IPS-20b (cell line): ENCODE measurements around the gene PCGF6.
"Not testable (repeated sequence)": the region's sequence is repeated elsewhere in the genome, so short reads cannot be mapped to it uniquely, and the experiment has no call there.

ENCODE experiments used
- H3K27ac ChIP-seq: one replicate; pipeline ENCODE4 v1.5.1; 2013; ENCODE audit warnings: low read length
- H3K27me3 ChIP-seq: 2 replicates; pipeline ENCODE4 v1.6.1; 2013; ENCODE audit warnings: mild to moderate bottlenecking, low read length, inconsistent platforms; ENCODE audit not compliant: insufficient read depth
- H3K36me3 ChIP-seq: 2 replicates; pipeline ENCODE4 v1.6.1; 2013; ENCODE audit warnings: low read depth, mild to moderate bottlenecking, inconsistent platforms, low read length, moderate library complexity; ENCODE audit not compliant: insufficient read depth
- H3K4me1 ChIP-seq: 2 replicates; pipeline ENCODE4 v1.6.1; 2013; ENCODE audit warnings: mild to moderate bottlenecking, control low read depth, inconsistent platforms, low read length, moderate library complexity; ENCODE audit not compliant: insufficient read depth
- H3K4me3 ChIP-seq: 2 replicates; pipeline ENCODE4 v1.5.1; 2013; ENCODE audit warnings: mild to moderate bottlenecking, low read length, inconsistent platforms
- H3K9ac ChIP-seq: 2 replicates; pipeline ENCODE4 v1.6.1; 2013; ENCODE audit warnings: low read depth, mild to moderate bottlenecking, inconsistent platforms, low read length, moderate library complexity
- H3K9me3 ChIP-seq: 2 replicates; pipeline ENCODE4 v1.6.1; 2013; ENCODE audit warnings: mild to moderate bottlenecking, low read depth, low read length, inconsistent platforms; ENCODE audit not compliant: insufficient read depth

Gene PCGF6

DNA sequence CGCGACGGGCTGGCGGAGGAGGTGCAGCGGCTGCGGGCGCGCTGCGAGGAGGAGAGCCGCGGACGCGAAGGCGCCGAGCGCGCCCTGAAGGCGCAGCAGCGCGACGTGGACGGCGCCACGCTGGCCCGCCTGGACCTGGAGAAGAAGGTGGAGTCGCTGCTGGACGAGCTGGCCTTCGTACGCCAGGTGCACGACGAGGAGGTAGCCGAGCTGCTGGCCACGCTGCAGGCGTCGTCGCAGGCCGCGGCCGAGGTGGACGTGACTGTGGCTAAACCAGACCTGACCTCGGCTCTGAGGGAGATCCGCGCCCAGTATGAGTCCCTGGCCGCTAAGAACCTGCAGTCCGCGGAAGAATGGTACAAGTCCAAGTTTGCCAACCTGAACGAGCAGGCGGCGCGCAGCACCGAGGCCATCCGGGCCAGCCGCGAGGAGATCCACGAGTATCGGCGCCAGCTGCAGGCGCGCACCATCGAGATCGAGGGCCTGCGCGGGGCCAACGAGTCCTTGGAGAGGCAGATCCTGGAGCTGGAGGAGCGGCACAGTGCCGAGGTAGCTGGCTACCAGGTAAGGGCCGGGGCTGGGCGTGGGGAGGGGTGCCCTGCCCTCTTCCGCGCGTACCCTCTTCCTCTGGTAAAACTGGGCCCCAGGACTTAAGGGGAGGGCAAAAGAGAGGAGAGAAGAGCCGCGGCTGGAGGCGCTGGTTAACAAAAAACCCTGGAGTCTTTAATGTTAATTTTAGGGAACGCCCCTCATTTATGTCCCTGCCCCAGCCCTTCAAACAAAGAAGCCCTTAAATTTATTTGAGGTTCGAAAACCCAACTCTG, 73.0 kb downstream of the PCGF6 start:
- Histone ChIP-seq H3K9me3 (no peaks in the 10 kb centered on the region), H3K9ac (no peak overlapping the region), H3K4me1 (peaks cover 8% of the 10 kb centered on the region), H3K4me3 (peak overlapping the region; percentile 79), H3K27me3 (peaks cover 69% of the 10 kb centered on the region), H3K36me3 (no peaks in the 10 kb centered on the region), H3K27ac (no peak overlapping the region)

DNA sequence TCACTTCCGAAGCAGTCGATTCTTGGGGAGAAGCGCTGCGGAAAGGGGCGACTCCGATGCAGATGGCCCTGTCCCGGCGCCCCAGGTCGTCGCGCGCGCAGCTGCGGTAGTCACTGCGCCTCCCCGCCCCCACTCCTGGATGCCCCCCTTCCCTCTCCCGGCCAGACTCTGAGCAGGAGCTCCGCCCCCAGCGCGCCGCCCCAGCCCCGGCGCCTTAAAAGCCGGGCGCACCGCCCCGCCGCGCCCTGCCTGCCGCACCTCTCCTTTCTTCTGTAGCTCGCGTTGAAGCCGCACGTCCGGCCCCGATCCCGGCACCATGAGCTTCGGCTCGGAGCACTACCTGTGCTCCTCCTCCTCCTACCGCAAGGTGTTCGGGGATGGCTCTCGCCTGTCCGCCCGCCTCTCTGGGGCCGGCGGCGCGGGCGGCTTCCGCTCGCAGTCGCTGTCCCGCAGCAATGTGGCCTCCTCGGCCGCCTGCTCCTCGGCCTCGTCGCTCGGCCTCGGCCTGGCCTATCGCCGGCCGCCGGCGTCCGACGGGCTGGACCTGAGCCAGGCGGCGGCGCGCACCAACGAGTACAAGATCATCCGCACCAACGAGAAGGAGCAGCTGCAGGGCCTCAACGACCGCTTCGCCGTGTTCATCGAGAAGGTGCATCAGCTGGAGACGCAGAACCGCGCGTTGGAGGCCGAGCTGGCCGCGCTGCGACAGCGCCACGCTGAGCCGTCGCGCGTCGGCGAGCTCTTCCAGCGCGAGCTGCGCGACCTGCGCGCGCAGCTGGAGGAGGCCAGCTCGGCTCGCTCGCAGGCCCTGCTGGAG, 73.8 kb downstream of the PCGF6 start, which contains the start of gene INA:
INA (plus strand) TSS at position 243 of the 817 bp plus-strand sequence; CDS start at position 317, 74 bp downstream.
- H3K4me3 ChIP-seq = peak within 1 kb of the TSS; percentile 79
- peaks cover 3% of the 10 kb centered on the region for H3K4me1 ChIP-seq

DNA sequence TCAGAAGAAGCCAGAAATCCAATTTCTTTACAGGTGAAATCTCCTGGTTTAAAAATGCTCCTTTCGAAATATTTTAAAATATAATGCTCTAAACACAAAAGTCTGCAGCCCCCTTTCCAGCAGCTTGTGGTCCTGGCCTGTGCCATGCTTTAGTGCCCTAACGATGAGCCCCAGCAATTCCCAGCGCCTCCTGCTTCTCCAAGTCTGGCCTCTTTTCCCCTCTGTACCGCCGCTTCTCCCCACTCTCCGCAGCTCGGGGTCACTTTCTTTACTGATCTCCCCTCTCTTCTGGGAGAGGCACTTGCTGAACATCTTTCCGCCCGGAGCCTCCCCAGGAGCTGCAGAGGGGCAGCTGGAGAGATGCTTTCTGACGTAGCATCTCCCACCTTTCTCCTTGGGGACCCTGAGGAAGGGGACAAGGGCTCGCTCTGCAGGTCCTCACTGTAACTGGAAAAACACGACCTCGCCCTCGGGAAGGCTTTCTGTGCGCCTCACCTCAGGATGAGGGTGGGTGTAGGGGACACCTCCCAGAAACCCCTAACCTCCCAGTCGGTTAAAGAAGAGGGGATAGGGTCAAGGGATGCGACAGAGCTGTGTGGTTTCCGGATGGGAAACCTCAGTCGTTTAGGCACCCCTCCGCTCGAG, 74.6 kb downstream of the PCGF6 start:
- no peaks in the 10 kb centered on the region for H3K36me3 ChIP-seq
- H3K27me3 ChIP-seq = peaks cover 66% of the 10 kb centered on the region

More for the DNA sequence above, 73.8 kb downstream of the PCGF6 start, which contains the start of gene INA:
- Histone ChIP-seq H3K9me3 (no peaks in the 10 kb centered on the region), H3K9ac (peak within 1 kb of the TSS; percentile 51; the same call in 1 of the 2 replicates), H3K36me3 (no peaks in the 10 kb centered on the region), H3K27ac (no peak within 1 kb of the TSS), H3K27me3 (peaks cover 69% of the 10 kb centered on the region)

DNA sequence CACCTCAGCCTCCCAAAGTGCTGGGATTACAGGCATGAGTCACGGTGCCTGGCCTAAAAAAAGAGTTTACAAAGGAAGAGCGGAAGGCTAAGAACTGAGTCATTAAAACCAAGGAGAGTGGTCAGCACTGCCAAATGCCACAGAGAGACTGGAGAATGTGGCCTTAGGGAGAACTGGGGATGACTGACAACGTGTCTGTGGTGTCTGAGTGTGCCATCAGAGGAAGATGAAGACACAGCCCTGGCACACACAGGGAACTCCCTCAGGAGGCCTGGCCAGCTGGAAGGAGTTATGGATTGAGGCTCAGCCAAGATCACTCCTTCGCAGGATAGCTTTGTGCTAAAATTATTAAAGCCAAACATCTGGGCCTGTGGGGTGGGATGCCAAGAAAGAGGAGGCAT, 77.9 kb downstream of the PCGF6 start:
- H3K9me3 ChIP-seq = no peaks in the 10 kb centered on the region
- no peaks in the 10 kb centered on the region for H3K4me1 ChIP-seq
- H3K4me3 ChIP-seq = no peak overlapping the region
- H3K27me3 ChIP-seq = peaks cover 33% of the 10 kb centered on the region
- no peak overlapping the region for H3K9ac ChIP-seq
- H3K36me3 ChIP-seq = no peaks in the 10 kb centered on the region
- no peak overlapping the region for H3K27ac ChIP-seq

More for the DNA sequence above, 74.6 kb downstream of the PCGF6 start:
- Histone ChIP-seq H3K9me3 (no peaks in the 10 kb centered on the region), H3K27ac (no peak overlapping the region), H3K9ac (peak overlapping the region; percentile 51; the same call in 1 of the 2 replicates), H3K4me1 (no peaks in the 10 kb centered on the region; the same call in 1 of the 2 replicates), H3K4me3 (peak overlapping the region; percentile 79)

DNA sequence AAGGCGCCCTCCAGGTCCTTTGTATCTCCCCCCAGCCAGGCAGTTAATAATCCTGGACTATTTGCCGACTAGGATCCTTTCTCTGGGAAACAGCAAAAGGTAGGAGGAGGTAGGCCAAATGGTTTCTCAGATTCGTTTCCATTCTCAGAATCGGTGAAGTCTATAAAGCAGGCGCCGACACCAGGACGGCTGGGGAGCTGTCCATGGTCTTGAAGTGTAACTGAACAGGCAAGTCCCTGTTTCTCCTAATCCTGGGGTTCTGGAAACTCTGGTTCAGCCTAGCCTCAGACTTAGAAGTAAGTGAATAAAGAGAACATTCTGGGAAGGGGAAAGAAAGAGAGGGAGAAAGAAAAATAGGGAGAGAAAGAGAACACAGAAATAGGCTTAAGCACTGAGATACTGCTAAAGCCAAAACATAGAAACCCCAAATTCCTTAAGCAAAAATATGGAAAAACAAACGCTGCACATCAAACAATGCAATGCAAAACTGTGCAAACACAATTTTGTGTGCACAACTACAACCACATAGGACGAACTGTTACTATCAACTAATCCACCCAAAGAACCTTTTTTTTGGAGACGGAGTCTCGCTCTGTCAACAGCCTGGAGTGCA, 85.1 kb downstream of the PCGF6 start:
- H3K27ac ChIP-seq = no peak overlapping the region
- no peak overlapping the region for H3K4me3 ChIP-seq
- no peaks in the 10 kb centered on the region for H3K36me3 ChIP-seq
- no peaks in the 10 kb centered on the region for H3K4me1 ChIP-seq
- no peaks in the 10 kb centered on the region for H3K9me3 ChIP-seq
- no peak overlapping the region for H3K9ac ChIP-seq
- peaks cover 6% of the 10 kb centered on the region; the same call in 1 of the 2 replicates for H3K27me3 ChIP-seq

DNA sequence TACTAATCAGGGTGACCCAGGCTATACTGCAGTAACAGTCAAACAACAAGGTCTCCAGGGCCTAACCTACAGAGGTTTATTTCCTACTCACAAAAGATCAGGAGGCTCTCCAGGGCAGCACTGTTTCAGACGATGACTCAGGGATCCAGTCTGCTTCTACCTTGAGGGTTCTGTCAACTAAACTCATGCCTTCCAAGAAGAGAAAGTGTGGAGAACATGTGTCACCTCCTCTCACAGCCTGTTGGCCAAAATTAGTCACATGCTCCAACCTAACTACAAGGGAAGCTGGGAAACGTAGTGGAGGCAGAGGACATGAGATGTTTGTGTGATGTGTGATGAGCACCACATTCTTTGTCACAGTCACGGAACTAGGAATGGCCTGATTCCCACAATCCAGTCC, 88.7 kb downstream of the PCGF6 start:
- Histone ChIP-seq H3K9me3 (peaks cover 13% of the 10 kb centered on the region), H3K4me1 (no peaks in the 10 kb centered on the region), H3K27me3 (peaks cover 6% of the 10 kb centered on the region; the same call in 1 of the 2 replicates), H3K36me3 (no peaks in the 10 kb centered on the region), H3K27ac (no peak overlapping the region), H3K9ac (no peak overlapping the region), H3K4me3 (no peak overlapping the region)

DNA sequence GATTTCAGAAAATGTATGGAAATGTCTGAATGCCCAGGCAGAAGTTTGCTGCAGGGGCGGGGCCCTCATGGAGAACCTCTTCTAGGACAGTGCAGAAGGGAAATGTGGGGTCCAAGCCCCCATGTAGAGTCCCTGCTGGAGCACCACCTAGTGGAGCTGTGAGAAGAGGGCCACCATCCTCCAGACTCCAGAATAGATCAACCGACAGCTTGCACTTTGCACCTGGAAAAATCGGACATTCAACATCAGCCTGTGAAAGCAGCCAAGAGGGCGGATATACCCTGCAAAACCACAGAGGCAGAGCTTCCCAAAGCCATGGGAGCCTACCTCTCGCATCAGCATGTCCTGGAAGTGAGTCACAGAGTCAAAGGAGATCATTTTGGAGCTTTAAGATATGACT, 91.0 kb downstream of the PCGF6 start:
- Histone ChIP-seq H3K27ac (no peak overlapping the region), H3K36me3 (no peaks in the 10 kb centered on the region), H3K4me1 (no peaks in the 10 kb centered on the region), H3K27me3 (no peaks in the 10 kb centered on the region), H3K9me3 (peaks cover 13% of the 10 kb centered on the region), H3K4me3 (no peak overlapping the region), H3K9ac (no peak overlapping the region)

DNA sequence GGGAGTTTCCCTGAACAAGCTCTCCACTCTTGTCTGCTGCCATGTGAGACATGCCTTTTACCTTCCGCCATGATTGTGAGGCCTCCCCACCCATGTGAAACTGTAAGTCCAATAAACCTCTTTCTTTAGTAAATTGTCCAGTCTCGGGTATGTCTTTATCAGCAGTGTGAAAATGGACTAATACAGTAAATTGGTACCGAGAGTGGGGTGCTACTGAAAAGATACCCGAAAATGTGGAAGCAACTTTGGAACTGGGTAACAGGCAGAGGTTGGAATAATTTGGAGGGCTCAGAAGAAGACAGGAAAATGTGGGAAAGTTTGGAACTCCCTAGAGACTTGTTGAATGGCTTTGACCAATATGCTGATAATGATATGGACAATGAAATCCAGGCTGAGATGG, 92.0 kb downstream of the PCGF6 start:
- H3K4me3 ChIP-seq, H3K27me3 ChIP-seq, H3K9ac ChIP-seq, H3K27ac ChIP-seq, H3K4me1 ChIP-seq, H3K36me3 ChIP-seq: not testable (repeated sequence)
- H3K9me3 ChIP-seq = peaks cover 13% of the 10 kb centered on the region

DNA sequence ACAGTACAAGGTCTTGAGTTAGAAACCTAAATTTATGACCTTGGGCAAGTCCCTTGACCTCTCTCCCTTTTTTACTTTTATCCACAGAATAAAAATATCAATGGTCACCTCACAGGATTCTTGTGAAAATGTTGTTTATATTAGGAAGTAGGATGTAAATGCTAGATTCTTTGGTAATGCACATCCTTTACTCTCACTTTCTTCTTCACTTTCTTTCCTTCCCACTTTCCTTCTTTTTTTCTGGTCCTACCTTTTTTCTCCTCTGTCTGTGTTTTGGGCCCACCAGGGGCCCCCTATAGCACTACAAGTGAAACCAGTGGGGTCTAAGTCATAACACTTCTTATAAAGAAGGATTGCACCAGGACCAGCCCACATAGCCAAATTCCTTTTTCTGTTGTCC, 93.1 kb downstream of the PCGF6 start:
- peaks cover 13% of the 10 kb centered on the region for H3K9me3 ChIP-seq
- no peaks in the 10 kb centered on the region for H3K4me1 ChIP-seq
- H3K4me3 ChIP-seq = no peak overlapping the region
- no peaks in the 10 kb centered on the region for H3K36me3 ChIP-seq
- H3K27ac ChIP-seq = no peak overlapping the region
- no peaks in the 10 kb centered on the region for H3K27me3 ChIP-seq
- H3K9ac ChIP-seq = no peak overlapping the region

DNA sequence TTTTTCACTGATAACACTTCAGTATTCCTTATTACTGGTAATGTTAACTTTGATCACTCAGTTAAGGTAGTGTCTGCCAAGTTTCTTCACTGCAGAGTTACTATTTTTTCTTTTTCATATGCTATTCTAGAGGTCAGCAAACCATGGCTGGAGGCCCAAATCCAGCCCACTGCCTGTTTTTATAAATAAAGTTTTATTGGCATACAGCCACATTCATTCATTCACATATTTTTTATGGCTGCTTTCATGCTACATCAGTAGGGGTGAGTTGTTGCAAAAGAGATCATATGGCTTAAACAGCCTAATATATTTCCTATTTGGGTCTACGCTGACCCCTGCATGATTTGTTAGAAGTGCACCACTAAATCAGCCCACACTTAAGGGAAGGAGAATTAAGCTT, 94.3 kb downstream of the PCGF6 start:
- Histone ChIP-seq H3K4me3 (no peak overlapping the region), H3K27ac (no peak overlapping the region), H3K9ac (no peak overlapping the region), H3K9me3 (peaks cover 13% of the 10 kb centered on the region), H3K36me3 (no peaks in the 10 kb centered on the region), H3K27me3 (no peaks in the 10 kb centered on the region), H3K4me1 (no peaks in the 10 kb centered on the region)
